Ureter (tissue), 1 donor: Measurements from ENCODE around the gene SLC35G6. TPM values are rescaled to one million over a fixed set of nuclear protein-coding genes. Genes with fewer than 3 reads are reported as not detected.
A peak's percentile ranks its signal among the peaks of the same experiment; 100 is the strongest.
"Not testable (repeated sequence)": the region's sequence is repeated elsewhere in the genome, so short reads cannot be mapped to it uniquely, and the experiment has no call there.

Source experiments
- DNase-seq: peaks from one replicate; pipeline ENCODE4 v3.0.0-alpha.2; 2020; ENCODE audit warnings: low spot score
- total RNA-seq: library from RNA; stranded (reverse); gene quantifications from one replicate; pipeline ENCODE4 v1.2.4, GENCODE V29; 2023
- donor health status: DM: yes; HTN: yes; CAD: no.

The SLC35G6 gene
- total RNA-seq, 1 donor from 2014 or later, result not detected

DNA sequence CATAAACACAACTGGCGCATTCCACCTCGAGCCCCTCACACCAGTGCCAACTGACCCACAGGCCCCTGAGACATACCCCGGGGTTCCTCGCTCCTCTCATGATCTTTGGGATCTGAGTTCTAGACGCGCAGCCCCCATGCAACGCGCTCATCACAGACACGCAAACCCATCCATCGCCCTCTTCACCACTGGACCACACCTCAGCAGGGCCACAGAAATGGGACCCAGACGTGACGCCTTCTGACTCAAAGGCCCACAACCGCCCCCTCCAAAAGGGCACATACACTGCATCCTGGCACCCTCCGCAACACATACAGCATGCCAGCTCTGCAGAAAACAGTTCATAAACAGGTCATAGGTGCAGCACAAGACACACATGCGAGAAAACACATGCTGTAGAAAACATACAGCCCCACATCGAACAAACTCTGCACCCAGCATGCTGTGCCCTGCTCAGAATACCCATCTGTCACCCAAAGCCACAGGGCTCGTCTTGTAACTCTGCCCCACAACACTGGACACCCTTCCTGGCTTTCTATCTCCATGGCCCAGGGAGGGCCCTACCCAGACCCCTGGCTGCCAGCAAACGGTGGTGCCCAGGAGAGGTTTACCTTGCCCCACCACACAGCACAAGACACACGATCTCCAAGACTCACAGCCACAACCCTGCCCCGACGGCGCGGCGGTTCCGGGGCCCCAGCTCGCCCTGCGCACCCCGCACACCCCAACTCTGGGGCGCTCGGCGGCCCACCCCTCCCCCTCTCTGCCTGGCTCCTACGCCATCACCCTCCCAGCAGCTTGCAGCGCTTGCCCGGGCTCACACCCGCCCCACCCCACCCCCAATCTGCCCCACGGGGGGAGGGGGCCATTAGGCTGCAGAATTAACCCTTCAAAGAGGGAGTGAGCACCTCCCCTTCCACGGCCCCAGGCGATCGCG lies 2.7 kb upstream of the SLC35G6 start:
- peak; percentile 76 for DNase-seq

DNA sequence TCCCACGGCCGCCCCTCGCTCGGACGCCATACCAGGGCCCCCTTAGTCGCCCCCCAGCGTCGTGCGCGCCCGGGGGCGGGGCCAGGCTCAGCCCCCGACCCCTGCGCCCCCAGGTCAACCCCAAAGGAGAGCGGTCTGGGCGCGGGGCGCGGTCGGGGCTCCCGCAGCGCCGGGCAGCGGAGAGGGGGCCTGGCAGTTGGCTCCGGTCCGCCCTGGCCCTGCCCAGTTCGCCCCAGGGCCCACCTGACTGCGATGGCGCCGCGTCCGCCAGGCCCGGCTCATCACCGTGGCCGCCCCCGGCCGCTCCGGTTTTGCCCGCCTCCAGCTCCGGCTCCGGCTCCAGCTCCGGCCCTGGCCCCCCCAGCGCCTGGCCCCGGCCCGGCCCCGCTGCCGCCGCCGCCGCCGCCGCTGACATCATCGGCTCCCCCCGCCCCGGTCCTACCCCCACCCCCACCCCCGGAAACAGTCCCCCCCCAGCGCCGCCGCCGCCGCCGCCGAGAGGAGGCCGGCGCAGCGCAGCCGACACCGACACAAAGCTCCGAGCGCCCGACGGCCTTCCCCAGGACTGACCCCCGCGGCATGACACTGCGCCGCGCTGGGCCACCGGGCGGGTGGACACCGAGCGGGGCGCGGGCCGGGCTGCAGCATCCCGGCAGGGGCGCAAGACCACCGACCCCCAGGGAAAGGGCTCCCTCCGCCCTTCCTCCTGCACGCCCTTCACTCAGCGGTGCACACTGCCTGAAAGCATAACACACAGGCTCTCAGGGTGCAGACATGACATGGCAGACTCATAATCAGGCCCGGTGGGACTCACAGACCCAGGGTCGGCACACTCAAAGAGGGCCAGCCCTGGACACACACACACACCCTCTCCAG lies 1.8 kb upstream of the SLC35G6 start, which contains the start of gene ZBTB4:
TSS of gene ZBTB4 (minus strand) at position 419 of the 876 bp plus-strand sequence. CDS start 12,830 bp downstream, outside the sequence.
- no peak for DNase-seq

DNA sequence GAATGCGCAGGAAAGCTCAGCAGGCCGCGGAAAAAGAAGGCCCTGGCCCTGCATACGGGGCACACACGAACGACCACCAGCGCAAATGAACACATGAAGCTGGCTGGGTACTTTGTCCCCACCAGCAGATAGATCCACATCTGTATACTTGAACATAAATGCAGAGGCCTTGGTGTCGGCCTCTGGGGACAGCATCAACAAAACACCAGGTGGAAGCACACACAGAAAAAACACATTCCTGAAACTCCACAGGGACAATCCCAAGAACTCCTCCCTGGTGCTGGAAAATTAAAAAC lies 1.2 kb upstream of the SLC35G6 start:
- DNase-seq, result no peak

DNA sequence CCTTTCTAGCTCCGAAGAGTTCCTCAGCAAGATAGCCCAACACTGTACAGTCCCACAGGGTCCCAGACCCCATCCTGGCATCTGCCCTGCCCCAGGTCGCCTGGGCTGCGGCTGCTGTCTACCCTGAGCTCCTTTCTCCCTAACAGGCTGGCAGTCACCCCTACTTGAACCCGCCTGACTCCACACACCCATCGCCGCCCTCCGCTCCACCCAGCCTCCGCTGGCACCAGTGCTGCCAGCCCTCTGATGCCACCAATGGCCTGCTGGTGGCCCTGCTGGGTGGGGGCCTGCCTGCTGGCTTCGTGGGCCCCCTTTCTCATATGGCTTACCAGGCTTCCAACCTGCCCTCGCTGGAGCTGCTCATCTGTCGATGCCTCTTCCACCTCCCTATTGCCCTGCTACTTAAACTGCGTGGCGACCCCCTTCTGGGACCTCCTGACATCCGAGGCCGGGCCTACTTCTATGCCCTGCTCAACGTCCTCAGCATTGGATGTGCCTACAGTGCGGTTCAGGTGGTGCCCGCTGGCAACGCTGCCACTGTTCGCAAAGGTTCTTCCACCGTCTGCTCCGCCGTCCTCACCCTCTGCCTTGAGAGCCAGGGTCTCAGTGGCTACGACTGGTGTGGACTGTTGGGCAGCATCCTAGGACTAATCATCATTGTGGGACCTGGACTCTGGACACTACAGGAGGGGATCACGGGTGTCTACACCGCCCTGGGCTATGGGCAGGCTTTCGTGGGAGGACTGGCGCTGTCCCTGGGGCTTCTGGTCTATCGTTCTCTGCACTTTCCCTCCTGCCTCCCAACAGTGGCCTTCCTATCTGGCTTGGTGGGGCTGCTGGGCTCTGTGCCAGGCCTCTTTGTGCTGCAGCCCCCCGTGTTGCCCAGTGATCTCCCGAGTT lies 846 bp downstream of the SLC35G6 start:
- DNase-seq, result not testable (repeated sequence)

DNA sequence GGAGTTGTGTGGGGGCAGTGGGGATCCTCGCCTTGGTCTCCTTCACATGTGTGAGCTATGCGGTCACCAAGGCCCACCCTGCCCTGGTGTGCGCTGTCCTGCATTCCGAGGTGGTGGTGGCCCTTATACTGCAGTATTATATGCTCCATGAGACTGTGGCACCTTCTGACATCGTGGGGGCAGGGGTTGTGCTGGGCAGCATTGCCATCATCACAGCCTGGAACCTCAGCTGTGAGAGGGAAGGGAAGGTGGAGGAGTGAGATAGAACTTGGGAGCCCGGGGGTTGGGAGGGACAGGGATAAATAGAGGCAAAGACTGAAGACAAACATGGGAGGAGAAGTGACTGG lies 1.5 kb downstream of the SLC35G6 start:
- not testable (repeated sequence) for DNase-seq

DNA sequence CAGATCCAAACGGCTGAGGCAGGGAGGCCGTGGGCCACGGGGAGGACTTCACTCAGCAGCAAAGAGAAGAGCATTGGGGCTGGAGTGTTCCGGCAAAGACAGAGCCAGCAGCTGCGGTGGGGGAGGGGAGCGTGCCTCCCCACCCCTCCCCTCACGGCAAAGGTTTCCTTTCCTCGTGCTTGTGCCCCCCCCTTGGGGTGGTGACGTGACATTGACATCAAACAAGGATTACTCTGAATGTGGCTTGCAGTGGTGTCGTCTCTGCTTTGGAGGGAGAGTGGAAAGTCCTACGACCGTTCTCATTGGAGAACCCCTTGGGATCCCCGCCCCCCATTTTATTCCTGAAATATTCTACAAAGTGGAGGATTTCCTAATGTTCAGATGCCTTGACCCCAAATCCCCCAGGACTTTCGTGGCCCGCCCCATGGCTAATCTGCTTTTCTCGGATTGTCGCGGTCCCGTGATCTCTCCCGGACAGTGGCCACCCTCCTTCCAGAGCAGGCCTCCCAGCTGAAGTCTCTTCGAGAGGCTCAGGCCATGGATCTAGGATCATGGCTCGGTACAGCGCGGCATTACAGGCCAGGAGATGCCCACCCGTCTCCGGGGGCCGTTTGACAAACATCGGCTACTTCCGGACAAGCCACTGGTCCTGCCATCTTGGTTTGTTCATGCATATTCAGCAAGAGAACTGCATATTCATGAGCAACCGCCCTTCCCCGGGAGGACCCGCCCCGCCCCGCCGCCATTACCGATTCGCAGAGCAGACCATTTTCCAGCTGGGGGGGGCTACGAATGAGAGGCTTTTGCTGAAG lies 2.2 kb downstream of the SLC35G6 start:
- peak; percentile 95 for DNase-seq

DNA sequence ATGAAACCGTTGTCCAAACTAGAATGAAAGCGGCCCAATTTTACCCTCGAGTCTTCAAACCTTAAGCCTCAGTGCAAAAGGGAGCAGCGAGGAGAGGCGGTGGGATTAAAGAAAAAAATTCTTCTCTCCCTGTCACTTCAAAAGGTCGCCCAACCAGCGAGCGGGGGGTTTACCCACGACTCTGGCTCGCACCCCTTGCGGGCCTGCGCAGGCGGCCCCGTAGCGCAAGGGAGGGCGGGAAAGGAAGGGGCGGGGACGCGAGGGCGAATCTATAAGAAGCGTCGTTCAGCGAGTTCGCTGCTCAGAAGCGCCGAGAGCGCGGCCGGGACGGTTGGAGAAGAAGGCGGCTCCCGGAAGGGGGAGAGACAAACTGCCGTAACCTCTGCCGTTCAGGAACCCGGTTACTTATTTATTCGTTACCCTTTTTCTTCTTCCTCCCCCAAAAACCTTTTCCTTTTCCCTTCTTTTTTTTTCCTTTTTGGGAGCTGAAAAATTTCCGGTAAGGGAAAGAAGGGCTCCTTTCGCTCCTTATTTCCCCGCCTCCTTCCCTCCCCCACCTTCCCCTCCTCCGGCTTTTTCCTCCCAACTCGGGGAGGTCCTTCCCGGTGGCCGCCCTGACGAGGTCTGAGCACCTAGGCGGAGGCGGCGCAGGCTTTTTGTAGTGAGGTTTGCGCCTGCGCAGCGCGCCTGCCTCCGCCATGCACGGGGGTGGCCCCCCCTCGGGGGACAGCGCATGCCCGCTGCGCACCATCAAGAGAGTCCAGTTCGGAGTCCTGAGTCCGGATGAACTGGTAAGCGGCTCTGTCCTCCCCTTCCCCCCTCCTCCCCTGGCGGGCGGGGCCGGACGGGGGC lies 3.0 kb downstream of the SLC35G6 start, which contains the start of gene POLR2A:
TSS of gene POLR2A (plus strand) at position 300 of the 852 bp plus-strand sequence.
- peak; percentile 98 for DNase-seq

DNA sequence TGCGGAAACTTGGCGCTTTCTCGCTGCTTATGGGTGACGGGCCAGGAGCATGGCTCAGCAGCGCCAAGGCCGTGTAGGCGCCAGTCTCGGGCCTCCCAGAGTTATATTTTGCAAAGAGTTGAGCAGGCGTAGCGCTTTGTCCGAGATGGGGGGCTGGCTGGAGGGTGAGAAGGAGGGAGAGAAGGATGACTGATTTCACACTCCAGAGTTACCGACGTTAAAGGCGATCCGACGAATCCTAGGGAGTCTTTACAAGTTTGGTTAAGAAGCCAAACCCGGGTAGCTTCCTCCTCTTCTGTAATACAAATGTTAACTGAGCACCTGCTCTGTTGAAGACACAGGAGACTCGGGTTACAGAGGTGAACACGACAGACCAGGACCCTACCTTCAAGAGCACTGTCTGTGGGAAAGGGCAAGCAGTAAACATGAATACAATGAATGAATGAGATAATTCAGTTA lies 3.7 kb downstream of the SLC35G6 start:
- no peak for DNase-seq

DNA sequence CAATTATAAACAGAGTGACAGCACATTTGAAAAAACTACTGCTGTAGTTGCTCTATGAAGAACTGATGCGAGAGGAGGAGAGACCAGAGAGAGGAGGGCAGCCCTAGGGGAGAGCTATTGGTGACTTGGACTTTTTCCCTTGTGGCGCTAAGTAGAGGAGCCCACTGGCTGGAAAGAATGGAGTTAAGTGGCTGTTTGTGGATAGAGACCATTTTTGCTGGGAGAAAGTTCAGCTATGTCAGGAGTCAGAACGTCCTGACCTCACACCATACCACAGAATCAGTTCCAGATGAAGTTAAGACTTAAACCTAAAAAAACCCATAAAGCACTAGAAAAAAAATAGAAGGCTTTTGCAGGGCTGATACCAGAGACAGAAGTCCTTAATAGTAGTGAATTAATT lies 4.9 kb downstream of the SLC35G6 start:
- DNase-seq, result no peak

DNA sequence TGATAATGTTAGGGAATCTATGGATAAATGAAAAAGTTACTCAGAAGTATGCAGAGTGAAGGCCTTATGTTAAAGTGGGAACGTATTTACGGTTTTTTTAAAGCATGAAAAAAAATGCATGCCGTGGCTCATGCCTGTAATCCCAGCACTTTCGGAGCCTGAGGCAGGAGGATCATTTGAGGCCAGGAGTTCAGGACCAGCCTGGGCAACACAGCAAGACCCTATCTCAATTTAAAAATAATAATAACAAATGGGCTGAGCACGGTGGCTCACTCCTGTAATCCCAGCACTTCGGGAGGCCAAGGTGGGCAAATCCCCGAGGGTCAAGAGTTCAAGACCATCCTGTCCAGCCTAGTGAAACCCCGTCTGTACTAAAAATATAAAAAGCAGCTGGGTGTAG lies 8.9 kb downstream of the SLC35G6 start:
- DNase-seq, result no peak

DNA sequence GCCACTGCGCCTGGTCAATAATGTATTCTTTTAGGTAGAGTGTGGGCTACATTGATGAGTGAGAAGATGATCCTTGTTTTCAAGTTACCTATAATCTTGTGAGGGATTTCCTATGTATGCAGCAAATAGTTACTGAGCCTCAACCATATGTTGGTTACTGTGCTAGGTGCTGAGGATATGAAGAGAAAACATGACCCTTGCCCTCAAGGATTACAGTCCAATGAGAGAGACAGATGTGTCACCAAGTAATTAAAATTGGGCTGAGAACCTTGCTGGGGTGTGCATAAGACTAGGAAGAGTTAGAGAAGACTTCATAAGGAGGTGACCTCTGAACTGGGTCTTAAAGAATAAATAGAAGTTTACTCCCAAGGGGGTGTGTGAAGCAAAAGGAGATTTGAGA lies 10.3 kb downstream of the SLC35G6 start:
- DNase-seq, result no peak

DNA sequence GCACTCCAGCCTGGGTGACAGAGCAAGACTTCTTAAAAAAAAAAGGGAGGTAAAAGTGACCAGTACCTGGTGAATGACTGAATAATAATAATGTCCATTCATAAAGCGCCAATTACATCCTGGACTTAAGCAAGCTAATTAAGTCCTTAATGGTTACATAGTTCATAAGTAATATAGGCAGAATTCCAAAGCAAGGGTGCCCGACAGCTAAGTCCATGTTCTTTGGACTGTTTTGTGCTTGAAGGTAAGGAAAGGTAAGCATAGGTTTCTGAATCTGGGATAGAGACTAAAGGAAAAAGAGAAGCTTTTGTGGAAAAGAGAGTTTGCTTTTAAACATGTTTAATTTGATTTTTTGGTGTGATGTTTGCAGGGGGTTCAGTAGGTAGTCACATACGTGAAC lies 12.7 kb downstream of the SLC35G6 start:
- no peak for DNase-seq

DNA sequence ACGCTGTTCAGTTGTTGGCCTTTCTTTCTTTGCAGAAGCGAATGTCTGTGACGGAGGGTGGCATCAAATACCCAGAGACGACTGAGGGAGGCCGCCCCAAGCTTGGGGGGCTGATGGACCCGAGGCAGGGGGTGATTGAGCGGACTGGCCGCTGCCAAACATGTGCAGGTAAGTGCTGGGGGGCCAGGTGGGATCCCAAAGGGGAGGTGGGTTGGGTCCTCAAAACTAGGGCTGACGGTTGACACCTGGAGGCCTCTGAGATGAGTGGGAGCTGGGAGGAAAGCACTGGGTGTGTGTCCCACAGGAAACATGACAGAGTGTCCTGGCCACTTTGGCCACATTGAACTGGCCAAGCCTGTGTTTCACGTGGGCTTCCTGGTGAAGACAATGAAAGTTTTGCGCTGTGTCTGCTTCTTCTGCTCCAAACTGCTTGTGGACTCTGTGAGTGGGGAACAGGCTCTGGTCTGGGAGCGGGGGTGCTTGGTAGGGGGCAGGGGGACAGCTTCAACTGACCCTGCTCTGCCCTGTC lies 14.7 kb downstream of the SLC35G6 start:
- DNase-seq, result no peak

DNA sequence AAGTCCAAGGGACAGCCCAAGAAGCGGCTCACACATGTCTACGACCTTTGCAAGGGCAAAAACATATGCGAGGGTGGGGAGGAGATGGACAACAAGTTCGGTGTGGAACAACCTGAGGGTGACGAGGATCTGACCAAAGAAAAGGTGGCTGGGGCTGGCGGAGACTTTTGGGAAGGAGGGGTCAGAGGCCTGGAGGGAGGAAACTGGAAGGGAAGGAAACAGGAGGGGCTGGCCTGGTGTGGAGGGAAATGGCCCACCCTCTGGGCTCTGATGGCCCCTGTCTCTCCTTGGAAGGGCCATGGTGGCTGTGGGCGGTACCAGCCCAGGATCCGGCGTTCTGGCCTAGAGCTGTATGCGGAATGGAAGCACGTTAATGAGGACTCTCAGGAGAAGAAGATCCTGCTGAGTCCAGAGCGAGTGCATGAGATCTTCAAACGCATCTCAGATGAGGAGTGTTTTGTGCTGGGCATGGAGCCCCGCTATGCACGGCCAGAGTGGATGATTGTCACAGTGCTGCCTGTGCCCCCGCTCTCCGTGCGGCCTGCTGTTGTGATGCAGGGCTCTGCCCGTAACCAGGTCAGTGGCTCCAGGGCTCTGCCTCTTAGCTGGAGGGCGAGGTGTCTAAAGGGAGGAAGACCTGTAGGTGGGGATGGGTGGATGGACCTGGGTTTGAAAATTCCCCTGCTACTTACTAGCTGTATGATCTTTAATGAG lies 15.4 kb downstream of the SLC35G6 start:
- DNase-seq, result no peak

DNA sequence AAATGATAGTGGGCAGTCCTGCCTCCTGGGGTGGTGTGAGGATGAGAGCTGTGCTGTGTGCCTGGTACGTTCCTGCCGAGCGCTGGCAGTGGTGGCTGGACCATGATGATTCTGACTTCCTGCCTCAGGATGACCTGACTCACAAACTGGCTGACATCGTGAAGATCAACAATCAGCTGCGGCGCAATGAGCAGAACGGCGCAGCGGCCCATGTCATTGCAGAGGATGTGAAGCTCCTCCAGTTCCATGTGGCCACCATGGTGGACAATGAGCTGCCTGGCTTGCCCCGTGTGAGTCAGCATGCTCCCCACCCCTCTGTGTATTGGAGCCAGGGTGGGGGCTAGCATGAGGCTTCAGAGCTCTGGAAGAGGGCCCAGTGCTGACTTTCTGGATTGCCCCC lies 16.0 kb downstream of the SLC35G6 start:
- DNase-seq, result no peak

DNA sequence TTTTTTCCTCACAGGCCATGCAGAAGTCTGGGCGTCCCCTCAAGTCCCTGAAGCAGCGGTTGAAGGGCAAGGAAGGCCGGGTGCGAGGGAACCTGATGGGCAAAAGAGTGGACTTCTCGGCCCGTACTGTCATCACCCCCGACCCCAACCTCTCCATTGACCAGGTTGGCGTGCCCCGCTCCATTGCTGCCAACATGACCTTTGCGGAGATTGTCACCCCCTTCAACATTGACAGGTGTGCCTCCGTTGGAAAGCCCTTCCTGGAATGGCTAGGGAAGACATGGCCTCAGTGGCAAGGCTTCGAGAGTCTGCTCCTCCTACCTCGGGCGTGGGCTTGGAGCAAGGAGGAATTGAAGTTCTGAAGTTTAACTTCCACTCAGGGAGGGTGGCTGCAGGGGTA lies 16.4 kb downstream of the SLC35G6 start:
- no peak for DNase-seq

DNA sequence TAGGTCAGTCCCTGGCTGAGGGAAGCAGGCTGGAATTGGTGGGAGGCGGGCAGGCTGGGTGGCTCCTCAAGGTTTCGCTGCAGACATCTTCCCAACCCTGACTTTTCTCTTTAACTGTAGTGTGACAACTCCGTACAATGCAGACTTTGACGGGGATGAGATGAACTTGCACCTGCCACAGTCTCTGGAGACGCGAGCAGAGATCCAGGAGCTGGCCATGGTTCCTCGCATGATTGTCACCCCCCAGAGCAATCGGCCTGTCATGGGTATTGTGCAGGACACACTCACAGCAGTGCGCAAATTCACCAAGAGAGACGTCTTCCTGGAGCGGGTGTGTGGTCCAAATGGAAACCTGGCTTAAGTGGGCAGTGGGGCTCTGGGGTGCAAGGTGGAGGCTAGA lies 17.9 kb downstream of the SLC35G6 start:
- no peak for DNase-seq

DNA sequence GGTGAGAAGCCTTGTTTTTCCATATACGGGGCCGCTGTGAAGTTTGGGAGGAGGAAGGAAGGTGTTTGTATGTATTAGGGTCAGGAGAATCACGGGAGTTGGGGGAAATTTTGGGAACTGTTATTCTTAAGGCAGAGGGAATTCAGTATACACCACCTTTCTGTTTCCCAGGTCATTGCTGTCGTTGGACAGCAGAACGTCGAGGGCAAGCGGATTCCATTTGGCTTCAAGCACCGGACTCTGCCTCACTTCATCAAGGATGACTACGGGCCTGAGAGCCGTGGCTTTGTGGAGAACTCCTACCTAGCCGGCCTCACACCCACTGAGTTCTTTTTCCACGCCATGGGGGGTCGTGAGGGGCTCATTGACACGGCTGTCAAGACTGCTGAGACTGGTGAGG lies 20.5 kb downstream of the SLC35G6 start:
- no peak for DNase-seq
